Measurements from ENCODE around the gene THUMPD2.

The THUMPD2 gene

GRCh38 chr2:39686456-39686855, 92.6 kb downstream of the THUMPD2 start:
- no peak for TF ChIP-seq CTCF (IDR thresholded peaks at IDR 0.05)
- Histone ChIP-seq H3K27ac (no peak overlapping the region), H3K4me3 (no peak overlapping the region)
- DNase-seq (ENCODE audit: low spot score): no peak

Data from coronary artery (tissue), 2 donors.